ENCODE measurements around the gene ATP6V0D1.
"Not testable (repeated sequence)": the region's sequence is repeated elsewhere in the genome, so short reads cannot be mapped to it uniquely, and the experiment has no call there.

Gene ATP6V0D1

GRCh38 chr16:67426950-67427349 lies 54.0 kb downstream of the ATP6V0D1 start:
- DNase-seq = no peak

GRCh38 chr16:67426022-67426421 lies 54.9 kb downstream of the ATP6V0D1 start:
- no peak for DNase-seq

GRCh38 chr16:67425580-67425979 lies 55.4 kb downstream of the ATP6V0D1 start:
- DNase-seq = no peak

GRCh38 chr16:67425061-67425460 lies 55.9 kb downstream of the ATP6V0D1 start:
- no peak for DNase-seq

- DNase-seq = no peak
Measured at GRCh38 chr16:67424261-67424615, 56.7 kb downstream of the ATP6V0D1 start.

- no peak for DNase-seq
Measured at GRCh38 chr16:67423611-67424260, 57.2 kb downstream of the ATP6V0D1 start.

GRCh38 chr16:67423015-67423414 lies 57.9 kb downstream of the ATP6V0D1 start:
- no peak for DNase-seq

- DNase-seq = no peak
Measured at GRCh38 chr16:67421030-67421429, 59.9 kb downstream of the ATP6V0D1 start.

- no peak for DNase-seq
Measured at GRCh38 chr16:67419931-67420330, 61.0 kb downstream of the ATP6V0D1 start.

GRCh38 chr16:67419502-67419901 lies 61.5 kb downstream of the ATP6V0D1 start:
- no peak for DNase-seq

- no peak for DNase-seq
Measured at GRCh38 chr16:67417333-67418061, 63.5 kb downstream of the ATP6V0D1 start.

- peak; percentile 33 to 72 for DNase-seq
Measured at GRCh38 chr16:67415872-67416793, 64.8 kb downstream of the ATP6V0D1 start, which contains the start of gene ZDHHC1. ZDHHC1 (minus strand) TSS chr16:67416477; CDS start chr16:67407775, 8,702 bp downstream.

GRCh38 chr16:67415421-67415820 lies 65.5 kb downstream of the ATP6V0D1 start:
- not testable (repeated sequence) for DNase-seq

GRCh38 chr16:67413978-67414911 lies 66.7 kb downstream of the ATP6V0D1 start:
- DNase-seq = no peak

GRCh38 chr16:67412294-67412693 lies 68.7 kb downstream of the ATP6V0D1 start:
- DNase-seq = no peak

- DNase-seq = no peak
Measured at GRCh38 chr16:67411339-67411738, 69.6 kb downstream of the ATP6V0D1 start.

GRCh38 chr16:67409631-67410030 lies 71.3 kb downstream of the ATP6V0D1 start:
- no peak for DNase-seq

GRCh38 chr16:67407788-67408452 lies 73.0 kb downstream of the ATP6V0D1 start:
- no peak for DNase-seq

- no peak for DNase-seq
Measured at GRCh38 chr16:67407176-67407787, 73.7 kb downstream of the ATP6V0D1 start.

- DNase-seq = peak in 1 of 2 donors; percentile 7
Measured at GRCh38 chr16:67406111-67406971, 74.6 kb downstream of the ATP6V0D1 start.
